Measurements from ENCODE around the gene FLT4.

FLT4 gene

GRCh38 chr5:180647941-180648500, 1.4 kb downstream of the FLT4 start:
- H3K4me1 ChIP-seq (ENCODE audit: control insufficient read depth in 1 of 2, insufficient read depth in 1 of 2, low read depth in 1 of 2, low read length in 1 of 2), result no peaks in the 10 kb centered on the region
- H3K27ac ChIP-seq, result no peak overlapping the region
- H3K4me3 ChIP-seq (ENCODE audit: low read depth in 1 of 2, low read length in 1 of 2), result no peak overlapping the region
- peaks cover 92% of the 10 kb centered on the region for H3K27me3 ChIP-seq
- H3K36me3 ChIP-seq, result no peaks in the 10 kb centered on the region
- H3K9me3 ChIP-seq, result no peaks in the 10 kb centered on the region
- TF ChIP-seq CTCF (IDR thresholded peaks at IDR 0.05), result no peak

- H3K9me3 ChIP-seq, result no peaks in the 10 kb centered on the region
- no peak overlapping the region for H3K27ac ChIP-seq
- H3K4me1 ChIP-seq (ENCODE audit: control insufficient read depth in 1 of 2, insufficient read depth in 1 of 2, low read depth in 1 of 2, low read length in 1 of 2), result no peaks in the 10 kb centered on the region
- H3K27me3 ChIP-seq, result peaks cover 86% of the 10 kb centered on the region
- H3K36me3 ChIP-seq, result no peaks in the 10 kb centered on the region
- no peak for TF ChIP-seq CTCF (IDR thresholded peaks at IDR 0.05)
- H3K4me3 ChIP-seq (ENCODE audit: low read depth in 1 of 2, low read length in 1 of 2), result no peak overlapping the region
Measured at GRCh38 chr5:180647465-180647864, 1.9 kb downstream of the FLT4 start.

GRCh38 chr5:180646963-180647305, 2.5 kb downstream of the FLT4 start:
- Histone ChIP-seq H3K27ac (no peak overlapping the region), H3K4me3 (ENCODE audit: low read depth in 1 of 2, low read length in 1 of 2) (no peak overlapping the region), H3K4me1 (ENCODE audit: control insufficient read depth in 1 of 2, insufficient read depth in 1 of 2, low read depth in 1 of 2, low read length in 1 of 2) (no peaks in the 10 kb centered on the region), H3K9me3 (no peaks in the 10 kb centered on the region), H3K36me3 (no peaks in the 10 kb centered on the region), H3K27me3 (peaks cover 81% of the 10 kb centered on the region)
- TF ChIP-seq CTCF (IDR thresholded peaks at IDR 0.05), result no peak

GRCh38 chr5:180646289-180646962, 3.0 kb downstream of the FLT4 start:
- no peaks in the 10 kb centered on the region for H3K9me3 ChIP-seq
- H3K36me3 ChIP-seq, result no peaks in the 10 kb centered on the region
- H3K27ac ChIP-seq, result no peak overlapping the region
- H3K4me3 ChIP-seq (ENCODE audit: low read depth in 1 of 2, low read length in 1 of 2), result no peak overlapping the region
- TF ChIP-seq CTCF (IDR thresholded peaks at IDR 0.05), result no peak
- peaks cover 76% of the 10 kb centered on the region for H3K27me3 ChIP-seq
- no peaks in the 10 kb centered on the region for H3K4me1 ChIP-seq (ENCODE audit: control insufficient read depth in 1 of 2, insufficient read depth in 1 of 2, low read depth in 1 of 2, low read length in 1 of 2)

- Histone ChIP-seq H3K4me1 (ENCODE audit: control insufficient read depth in 1 of 2, insufficient read depth in 1 of 2, low read depth in 1 of 2, low read length in 1 of 2) (no peaks in the 10 kb centered on the region), H3K27me3 (peaks cover 67% of the 10 kb centered on the region), H3K36me3 (no peaks in the 10 kb centered on the region), H3K4me3 (ENCODE audit: low read depth in 1 of 2, low read length in 1 of 2) (no peak overlapping the region), H3K27ac (no peak overlapping the region), H3K9me3 (no peaks in the 10 kb centered on the region)
- TF ChIP-seq CTCF (IDR thresholded peaks at IDR 0.05), result no peak
Measured at GRCh38 chr5:180645274-180646204, 3.9 kb downstream of the FLT4 start.
